Measurements from ENCODE around the gene SDK1. TPM values are rescaled to one million over a fixed set of nuclear protein-coding genes. Genes with fewer than 3 reads are reported as not detected.

The SDK1 gene
- total RNA-seq, 4 donors from 2014 or later: 2.0 to 9.3 (median 3.8) TPM

DNA sequence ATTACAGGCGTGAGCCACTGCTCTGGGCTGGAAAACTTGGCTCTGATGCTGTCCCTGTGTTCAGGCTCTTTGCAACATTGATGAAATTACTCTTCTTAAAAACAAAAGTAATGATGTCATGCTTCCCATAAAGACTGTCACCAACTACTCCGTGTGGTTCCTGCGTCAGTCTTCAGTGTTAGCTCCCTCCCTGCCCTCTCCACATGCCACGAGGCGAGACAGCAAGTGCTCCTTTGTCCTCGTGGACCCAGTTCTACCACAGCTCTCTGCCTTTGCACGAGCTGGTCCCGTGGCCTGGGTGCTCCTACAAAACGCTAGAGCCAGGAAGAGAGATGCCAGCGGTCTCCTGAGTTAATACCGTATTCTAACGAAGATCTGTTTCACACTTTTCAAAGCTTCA is 194.5 kb downstream of the SDK1 start:
- Histone ChIP-seq H3K4me1 (no peaks in the 10 kb centered on the region), H3K36me3 (no peaks in the 10 kb centered on the region), H3K9me3 (peaks cover 0 to 8% (median 7%) of the 10 kb centered on the region in 3 donors), H3K27me3 (no peaks in the 10 kb centered on the region), H3K4me3 (no peak overlapping the region), H3K27ac (no peak overlapping the region)
- no peak for TF ChIP-seq POLR2A (IDR thresholded peaks at IDR 0.05)
- TF ChIP-seq, protein P1, sequence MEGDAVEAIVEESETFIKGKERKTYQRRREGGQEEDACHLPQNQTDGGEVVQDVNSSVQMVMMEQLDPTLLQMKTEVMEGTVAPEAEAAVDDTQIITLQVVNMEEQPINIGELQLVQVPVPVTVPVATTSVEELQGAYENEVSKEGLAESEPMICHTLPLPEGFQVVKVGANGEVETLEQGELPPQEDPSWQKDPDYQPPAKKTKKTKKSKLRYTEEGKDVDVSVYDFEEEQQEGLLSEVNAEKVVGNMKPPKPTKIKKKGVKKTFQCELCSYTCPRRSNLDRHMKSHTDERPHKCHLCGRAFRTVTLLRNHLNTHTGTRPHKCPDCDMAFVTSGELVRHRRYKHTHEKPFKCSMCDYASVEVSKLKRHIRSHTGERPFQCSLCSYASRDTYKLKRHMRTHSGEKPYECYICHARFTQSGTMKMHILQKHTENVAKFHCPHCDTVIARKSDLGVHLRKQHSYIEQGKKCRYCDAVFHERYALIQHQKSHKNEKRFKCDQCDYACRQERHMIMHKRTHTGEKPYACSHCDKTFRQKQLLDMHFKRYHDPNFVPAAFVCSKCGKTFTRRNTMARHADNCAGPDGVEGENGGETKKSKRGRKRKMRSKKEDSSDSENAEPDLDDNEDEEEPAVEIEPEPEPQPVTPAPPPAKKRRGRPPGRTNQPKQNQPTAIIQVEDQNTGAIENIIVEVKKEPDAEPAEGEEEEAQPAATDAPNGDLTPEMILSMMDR (IDR thresholded peaks at IDR 0.05): no peak
- WGBS, 2 donors: 65 to 84% methylated on average over 12 of the region's 12 CpGs
- intact Hi-C loops (cut with DNase I): no loop called here
- no peak for DNase-seq

DNA sequence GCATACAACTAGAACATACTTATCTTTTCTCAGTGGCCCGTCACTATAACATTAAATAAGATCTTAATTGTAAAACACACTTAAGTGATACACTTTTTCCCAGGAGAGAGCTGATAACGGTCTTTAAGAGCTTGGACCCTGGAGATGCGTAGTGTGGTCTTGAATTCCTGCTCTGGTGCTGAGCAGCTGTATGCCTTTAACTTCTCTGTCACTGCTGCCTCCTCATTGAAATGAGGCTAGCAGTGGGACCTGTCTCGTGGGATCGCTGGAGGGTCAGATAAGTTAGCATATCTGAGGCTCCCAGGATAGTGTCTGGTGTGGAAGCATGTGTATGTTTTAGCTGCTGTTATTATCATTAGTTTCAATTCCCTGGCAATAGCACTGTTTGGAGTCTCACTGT is 194.9 kb downstream of the SDK1 start:
- TF ChIP-seq, protein P1 (IDR thresholded peaks at IDR 0.05): no peak
- no peak for TF ChIP-seq POLR2A (IDR thresholded peaks at IDR 0.05)
- H3K4me1 ChIP-seq: no peaks in the 10 kb centered on the region
- no peaks in the 10 kb centered on the region for H3K27me3 ChIP-seq
- intact Hi-C loops (cut with DNase I): no loop called here
- H3K4me3 ChIP-seq: no peak overlapping the region
- no peak overlapping the region for H3K27ac ChIP-seq
- H3K9me3 ChIP-seq: peaks cover 0 to 9% (median 7%) of the 10 kb centered on the region in 3 donors
- no peaks in the 10 kb centered on the region for H3K36me3 ChIP-seq
- 69 to 73% methylated on average over 5 of the region's 5 CpGs for WGBS, 2 donors
- no peak for DNase-seq

DNA sequence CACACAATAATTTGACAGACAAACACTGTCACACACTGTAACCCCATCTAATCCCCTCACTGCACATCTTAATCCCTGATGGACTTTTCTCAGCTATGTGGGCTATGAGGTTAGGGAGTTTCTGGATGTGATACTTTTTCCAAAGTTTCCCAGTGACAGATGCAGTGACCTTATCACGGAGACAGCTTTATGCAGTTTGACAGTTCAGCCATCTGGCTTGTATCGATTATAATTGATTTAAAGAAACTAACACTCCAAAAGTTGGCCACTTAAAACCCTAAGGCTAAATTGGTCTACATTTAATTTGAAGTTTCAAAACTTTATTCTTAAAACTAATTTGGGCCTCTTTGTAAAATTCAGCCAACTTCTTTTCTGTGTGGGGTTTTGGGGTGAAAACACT is 196.7 kb downstream of the SDK1 start:
- no peaks in the 10 kb centered on the region for H3K27me3 ChIP-seq
- H3K4me1 ChIP-seq: no peaks in the 10 kb centered on the region
- WGBS, 2 donors: 69 to 73% methylated on average over 2 of the region's 2 CpGs

DNA sequence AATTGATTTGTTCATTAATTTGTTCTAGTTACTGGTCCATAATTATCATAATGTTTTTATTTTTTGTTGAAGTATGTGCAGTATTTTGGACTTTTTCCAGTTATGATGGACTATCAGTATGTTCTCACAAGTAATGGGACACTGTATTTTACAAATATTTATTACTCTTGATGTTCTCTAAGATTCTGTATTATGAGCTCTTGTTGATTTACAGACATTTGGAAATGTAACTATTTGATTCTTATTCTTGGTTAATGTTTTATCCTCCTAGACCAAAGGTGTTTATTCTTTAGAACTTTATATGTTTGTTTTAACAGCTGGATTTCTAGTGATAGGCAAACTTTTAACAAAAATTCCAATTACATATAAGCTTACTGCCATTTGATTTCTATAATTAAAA is 200.6 kb downstream of the SDK1 start:
- intact Hi-C loops (cut with DNase I): no loop called here
- H3K4me1 ChIP-seq: no peaks in the 10 kb centered on the region
- H3K27ac ChIP-seq: no peak overlapping the region
- H3K27me3 ChIP-seq: no peaks in the 10 kb centered on the region
- TF ChIP-seq, protein P1 (IDR thresholded peaks at IDR 0.05): no peak
- TF ChIP-seq POLR2A (IDR thresholded peaks at IDR 0.05): no peak
- no peak for DNase-seq
- H3K4me3 ChIP-seq: no peak overlapping the region
- peaks cover 0 to 26% (median 15%) of the 10 kb centered on the region in 3 donors for H3K9me3 ChIP-seq
- no peaks in the 10 kb centered on the region for H3K36me3 ChIP-seq

More for the DNA sequence above, 196.7 kb downstream of the SDK1 start:
- no peak overlapping the region for H3K27ac ChIP-seq
- intact Hi-C loops (cut with DNase I): no loop called here
- H3K36me3 ChIP-seq: no peaks in the 10 kb centered on the region
- H3K4me3 ChIP-seq: no peak overlapping the region
- no peak for DNase-seq
- TF ChIP-seq POLR2A (IDR thresholded peaks at IDR 0.05): no peak
- TF ChIP-seq, protein P1 (IDR thresholded peaks at IDR 0.05): no peak
- peaks cover 0 to 9% (median 7%) of the 10 kb centered on the region in 3 donors for H3K9me3 ChIP-seq

DNA sequence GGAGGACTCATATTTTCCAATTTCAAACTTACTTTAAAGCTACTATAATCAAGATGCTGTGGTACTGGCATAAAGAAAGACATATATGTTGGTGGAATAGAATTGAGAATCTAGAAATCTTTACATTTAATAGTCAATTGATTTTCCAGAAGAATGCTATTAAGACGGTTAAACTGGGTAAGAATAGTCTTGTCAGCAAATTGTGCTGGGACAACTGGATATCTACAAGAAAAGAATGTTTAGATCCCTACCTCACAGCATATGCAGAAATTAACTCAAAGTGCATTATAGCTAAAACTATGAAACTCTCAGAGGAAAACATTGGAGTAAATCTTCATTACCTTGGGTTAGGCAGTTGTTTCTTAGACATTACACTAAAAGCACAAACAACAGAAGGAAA is 203.3 kb downstream of the SDK1 start:
- DNase-seq: no peak
- Histone ChIP-seq H3K9me3 (peaks cover 0 to 26% (median 15%) of the 10 kb centered on the region in 3 donors), H3K36me3 (no peaks in the 10 kb centered on the region), H3K4me3 (no peak overlapping the region), H3K27ac (no peak overlapping the region), H3K4me1 (no peaks in the 10 kb centered on the region), H3K27me3 (no peaks in the 10 kb centered on the region)
- 90 to 94% methylated on average over 1 of the region's 1 CpG for WGBS, 2 donors
- TF ChIP-seq POLR2A (IDR thresholded peaks at IDR 0.05): no peak
- TF ChIP-seq, protein P1 (IDR thresholded peaks at IDR 0.05): no peak
- intact Hi-C loops (cut with DNase I): no loop called here
